Mononuclear cell (primary cell): Measurements from ENCODE around the gene TRMT44. TPM values are rescaled to one million over a fixed set of nuclear protein-coding genes. Genes with fewer than 3 reads are reported as not detected.

Source experiments
- H3K27me3 ChIP-seq: 2 replicates; pipeline ENCODE4 v1.6.0; 2011; ENCODE audit warnings: low read length, control low read depth; ENCODE audit not compliant: insufficient read depth
- H3K4me1 ChIP-seq: 2 replicates; pipeline ENCODE4 v1.5.1; 2011; ENCODE audit warnings: mild to moderate bottlenecking, low read length, control low read depth; ENCODE audit not compliant: insufficient read depth
- H3K4me3 ChIP-seq: 2 replicates; pipeline ENCODE4 v1.5.1; 2011; ENCODE audit warnings: mild to moderate bottlenecking, low read length, moderate library complexity
- H3K9me3 ChIP-seq: 2 replicates; pipeline ENCODE4 v1.5.1; 2011; ENCODE audit warnings: low read depth, mild to moderate bottlenecking, control low read depth, low read length
- total RNA-seq: library from RNA; depleted of rRNA; stranded (reverse); fragments of >200 nt; gene quantifications from one replicate; pipeline ENCODE4 v1.2.3, GENCODE V29; 2012

The TRMT44 gene
- total RNA-seq, 1 donor = 35.2 TPM

DNA sequence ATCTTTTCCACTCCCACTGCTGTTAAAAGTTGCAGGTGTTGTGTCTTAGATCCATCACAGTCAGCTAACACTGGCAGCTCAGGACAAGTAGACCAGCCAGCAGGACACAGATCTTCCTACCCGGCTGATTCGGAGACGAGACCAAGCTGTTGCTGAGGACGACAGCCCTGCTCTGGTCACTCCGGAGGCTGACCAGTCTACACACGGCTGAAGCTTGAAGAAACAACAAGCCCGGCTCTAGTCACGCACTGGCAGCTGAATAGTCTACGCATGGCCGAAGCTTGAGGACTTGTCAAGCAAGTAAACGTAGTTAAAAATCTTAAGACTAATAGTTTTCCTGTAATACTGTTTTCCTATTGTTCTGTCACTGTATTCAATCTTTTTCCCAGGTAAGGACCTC lies 1.8 kb upstream of the TRMT44 start:
- H3K9me3 ChIP-seq = no peaks in the 10 kb centered on the region
- no peak overlapping the region for H3K4me3 ChIP-seq
- H3K4me1 ChIP-seq = peaks cover 44% of the 10 kb centered on the region
- H3K27me3 ChIP-seq = no peaks in the 10 kb centered on the region

DNA sequence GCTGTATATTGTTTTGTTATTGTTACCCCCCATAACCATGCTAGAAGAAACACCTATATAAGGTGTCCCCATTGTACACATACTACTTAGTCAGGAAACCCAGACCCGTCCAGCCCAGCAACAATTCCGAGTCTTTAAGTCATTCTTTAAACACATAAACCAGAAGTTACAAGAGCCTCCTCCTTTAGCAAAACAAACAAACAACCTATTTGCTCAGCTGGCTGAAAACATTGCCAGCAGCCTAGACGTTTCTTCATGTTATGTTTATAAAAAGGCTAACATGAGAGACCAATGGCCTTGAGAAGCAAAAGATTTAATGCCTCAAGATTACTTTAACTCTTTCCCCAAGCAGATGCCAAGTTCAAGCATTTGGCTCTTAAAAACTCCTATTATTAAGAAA lies 1.4 kb upstream of the TRMT44 start:
- H3K27me3 ChIP-seq = no peaks in the 10 kb centered on the region
- H3K4me1 ChIP-seq = peaks cover 44% of the 10 kb centered on the region
- no peak overlapping the region for H3K4me3 ChIP-seq
- H3K9me3 ChIP-seq = no peaks in the 10 kb centered on the region

DNA sequence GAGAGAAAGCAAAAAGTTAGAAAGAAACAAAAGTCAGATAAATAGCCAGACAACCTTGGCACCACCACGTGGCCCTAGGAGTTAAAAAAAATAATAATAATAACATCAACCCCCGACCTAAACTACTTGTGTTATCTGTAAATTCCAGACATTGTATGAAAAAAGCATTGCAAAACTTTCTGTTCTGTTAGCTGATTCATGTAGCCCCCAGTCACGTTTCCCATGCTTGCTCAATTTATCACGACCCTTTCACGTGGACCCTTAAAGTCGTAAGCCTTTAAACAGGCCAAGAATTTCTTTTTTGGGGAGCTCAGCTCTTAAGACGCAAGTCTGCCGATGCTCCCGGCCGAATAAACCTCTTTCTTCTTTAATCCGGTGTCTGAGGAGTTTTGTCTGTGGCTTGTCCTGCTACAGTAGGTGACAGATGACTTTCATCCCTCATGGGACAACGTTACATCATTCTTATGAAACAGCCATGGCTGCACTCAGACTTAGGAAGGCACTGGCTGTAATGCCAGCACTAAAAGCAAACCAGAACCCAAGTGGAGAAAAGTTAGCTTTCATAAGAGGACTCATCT lies 574 bp upstream of the TRMT44 start:
- H3K4me1 ChIP-seq = peaks cover 44% of the 10 kb centered on the region
- no peaks in the 10 kb centered on the region for H3K9me3 ChIP-seq
- H3K4me3 ChIP-seq = peak overlapping the region; percentile 85
- H3K27me3 ChIP-seq = no peaks in the 10 kb centered on the region

GRCh38 chr4:8441499-8442091 lies 1.0 kb downstream of the TRMT44 start:
- Histone ChIP-seq H3K27me3 (no peaks in the 10 kb centered on the region), H3K4me3 (peak overlapping the region; percentile 85), H3K4me1 (peaks cover 31% of the 10 kb centered on the region), H3K9me3 (no peaks in the 10 kb centered on the region)

GRCh38 chr4:8442596-8443358 lies 2.2 kb downstream of the TRMT44 start:
- Histone ChIP-seq H3K4me1 (peaks cover 31% of the 10 kb centered on the region), H3K4me3 (no peak overlapping the region), H3K9me3 (no peaks in the 10 kb centered on the region), H3K27me3 (no peaks in the 10 kb centered on the region)

- H3K4me3 ChIP-seq = no peak overlapping the region
These were observed 3.2 kb downstream of the TRMT44 start for GRCh38 chr4:8443801-8444200.

GRCh38 chr4:8446122-8446521 lies 5.5 kb downstream of the TRMT44 start:
- Histone ChIP-seq H3K4me3 (no peak overlapping the region), H3K4me1 (peaks cover 22% of the 10 kb centered on the region), H3K27me3 (no peaks in the 10 kb centered on the region), H3K9me3 (no peaks in the 10 kb centered on the region)

More at GRCh38 chr4:8443801-8444200, 3.2 kb downstream of the TRMT44 start:
- Histone ChIP-seq H3K27me3 (no peaks in the 10 kb centered on the region), H3K4me1 (peaks cover 31% of the 10 kb centered on the region), H3K9me3 (no peaks in the 10 kb centered on the region)

DNA sequence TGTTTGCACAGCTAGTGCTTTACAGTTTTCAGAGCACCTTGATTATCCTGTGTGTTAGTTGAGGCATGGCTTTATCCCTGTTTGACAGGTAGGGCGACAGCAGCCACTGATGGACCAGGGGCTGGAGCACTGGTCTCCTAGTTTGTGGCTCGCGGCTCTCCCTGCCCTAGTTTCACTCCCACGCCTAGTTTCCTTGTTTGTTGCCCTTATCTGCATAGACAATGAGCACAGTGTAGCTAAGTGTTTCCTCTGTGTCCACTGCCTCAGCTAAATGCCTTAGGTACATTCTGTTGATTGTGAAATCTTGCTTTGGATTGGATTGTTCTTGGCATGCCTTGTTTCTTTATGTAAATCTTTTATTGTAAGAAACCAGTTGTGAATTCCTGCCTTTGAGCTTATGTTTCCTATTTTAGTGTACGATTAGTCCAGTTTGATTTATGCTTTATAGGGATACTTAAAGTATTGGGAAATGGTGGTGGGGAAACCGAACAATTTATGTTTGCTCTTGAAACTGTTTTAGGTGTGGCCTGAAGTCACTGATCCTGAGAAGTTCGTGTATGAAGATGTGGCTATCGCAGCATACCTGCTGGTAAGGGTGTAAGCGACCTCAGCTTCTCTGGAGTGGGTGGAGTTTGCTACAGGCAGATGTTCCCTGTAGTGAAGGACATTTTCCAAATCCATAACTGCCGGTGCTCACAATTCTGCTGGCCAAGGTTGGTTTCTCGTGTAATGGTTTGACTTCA lies 11.0 kb downstream of the TRMT44 start:
- no peak overlapping the region for H3K4me3 ChIP-seq
- H3K4me1 ChIP-seq = no peaks in the 10 kb centered on the region
- no peaks in the 10 kb centered on the region for H3K9me3 ChIP-seq
- H3K27me3 ChIP-seq = no peaks in the 10 kb centered on the region

DNA sequence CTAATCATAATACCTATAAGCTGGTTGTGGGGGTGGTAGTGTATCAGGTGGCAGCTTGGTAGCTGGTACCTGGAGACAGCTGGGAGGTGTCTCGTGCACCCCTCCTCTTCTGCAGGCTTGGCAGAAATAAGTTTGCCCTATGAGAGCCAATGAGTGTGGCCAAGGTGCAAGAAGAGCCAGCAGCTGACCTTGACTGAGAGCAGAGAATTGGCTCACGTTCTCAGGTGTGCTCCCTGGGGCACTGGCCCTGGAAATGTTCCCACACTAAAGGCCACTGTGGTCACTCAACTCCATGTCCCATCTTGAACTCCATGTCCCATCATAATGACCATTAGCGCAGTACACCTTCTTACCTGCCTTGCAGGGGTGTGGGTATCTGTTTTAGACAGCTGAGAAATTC lies 13.4 kb downstream of the TRMT44 start:
- no peaks in the 10 kb centered on the region for H3K9me3 ChIP-seq
- H3K4me3 ChIP-seq = no peak overlapping the region
- no peaks in the 10 kb centered on the region for H3K27me3 ChIP-seq
- no peaks in the 10 kb centered on the region for H3K4me1 ChIP-seq

GRCh38 chr4:8457646-8458252 lies 17.2 kb downstream of the TRMT44 start:
- H3K4me1 ChIP-seq = no peaks in the 10 kb centered on the region
- H3K9me3 ChIP-seq = no peaks in the 10 kb centered on the region
- no peaks in the 10 kb centered on the region for H3K27me3 ChIP-seq
- H3K4me3 ChIP-seq = no peak overlapping the region

GRCh38 chr4:8459867-8460445 lies 19.4 kb downstream of the TRMT44 start:
- Histone ChIP-seq H3K4me3 (no peak overlapping the region), H3K27me3 (no peaks in the 10 kb centered on the region), H3K4me1 (no peaks in the 10 kb centered on the region), H3K9me3 (no peaks in the 10 kb centered on the region)

- Histone ChIP-seq H3K27me3 (no peaks in the 10 kb centered on the region), H3K9me3 (no peaks in the 10 kb centered on the region), H3K4me3 (no peak overlapping the region), H3K4me1 (no peaks in the 10 kb centered on the region)
These were observed 20.5 kb downstream of the TRMT44 start for GRCh38 chr4:8461086-8461485.

- Histone ChIP-seq H3K4me1 (no peaks in the 10 kb centered on the region), H3K27me3 (no peaks in the 10 kb centered on the region), H3K9me3 (no peaks in the 10 kb centered on the region), H3K4me3 (no peak overlapping the region)
These were observed 21.0 kb downstream of the TRMT44 start for GRCh38 chr4:8461616-8462015.

DNA sequence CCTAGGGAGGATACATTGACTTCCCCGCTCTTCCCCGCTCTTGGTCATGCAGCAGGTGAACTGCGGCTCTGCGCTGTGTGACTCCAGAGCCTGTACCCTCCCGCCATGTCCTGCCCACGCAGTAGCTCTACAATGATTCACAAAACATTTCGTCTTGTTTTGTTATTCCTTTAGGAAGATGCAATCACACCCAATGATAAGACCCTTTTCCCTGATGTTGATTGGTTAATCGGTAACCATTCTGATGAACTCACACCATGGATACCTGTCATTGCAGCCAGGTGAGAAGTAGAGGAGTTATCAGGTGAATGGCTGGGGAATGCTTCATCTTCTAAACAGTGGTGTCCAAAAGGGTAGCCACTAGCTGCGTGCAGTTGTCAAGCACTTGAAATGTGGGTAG lies 23.2 kb downstream of the TRMT44 start:
- Histone ChIP-seq H3K4me1 (no peaks in the 10 kb centered on the region), H3K27me3 (no peaks in the 10 kb centered on the region), H3K9me3 (no peaks in the 10 kb centered on the region), H3K4me3 (no peak overlapping the region)
